T47D (cell line): ENCODE data around the gene MRAP2.
"Not testable (repeated sequence)": the region's sequence is repeated elsewhere in the genome, so short reads cannot be mapped to it uniquely, and the experiment has no call there.

Experiments
- DNase-seq, 2 experiments: peaks; one replicate each; pipeline versions ENCODE4 v3.0.0 to v3.0.0-alpha.2; 2011 to 2012; ENCODE audit warnings: low read depth in 1 of 2, low spot score in 1 of 2
- JUND ChIP-seq: IDR thresholded peaks from 2 replicates; pipeline ENCODE4 v1.6.1; 2012; ENCODE audit warnings: low read depth
- in situ Hi-C: cut with HindIII; loops from 2 replicates; pipeline ENCODE4 v1.10.0; 2016; ENCODE audit warnings: low sequenced_read_pairs, low pct_unique_long_range_greater_than_20kb

MRAP2 gene

GRCh38 chr6:84089552-84089951 lies 56.0 kb downstream of the MRAP2 start:
- TF ChIP-seq JUND: no peak
- in situ Hi-C loops: no loop called here
- no peak for DNase-seq

- no peak for TF ChIP-seq JUND
- no peak for DNase-seq
- in situ Hi-C loops: no loop called here
Measured at GRCh38 chr6:84093441-84094435, 60.2 kb downstream of the MRAP2 start.

GRCh38 chr6:84095156-84095555 lies 61.6 kb downstream of the MRAP2 start:
- peak in 1 of 2 experiments; percentile 7 for DNase-seq
- in situ Hi-C loops: no loop called here
- no peak for TF ChIP-seq JUND

GRCh38 chr6:84103029-84103428 lies 69.5 kb downstream of the MRAP2 start:
- in situ Hi-C loops: no loop called here
- TF ChIP-seq JUND: no peak
- no peak for DNase-seq

GRCh38 chr6:84105215-84105924 lies 71.8 kb downstream of the MRAP2 start:
- DNase-seq, in situ Hi-C loops: not testable (repeated sequence)

- TF ChIP-seq JUND: no peak
- in situ Hi-C loops: no loop called here
- no peak for DNase-seq
Measured at GRCh38 chr6:84107495-84107894, 73.9 kb downstream of the MRAP2 start.

GRCh38 chr6:84111351-84111750 lies 77.8 kb downstream of the MRAP2 start:
- in situ Hi-C loops: not testable (repeated sequence)

GRCh38 chr6:84114933-84115594 lies 81.5 kb downstream of the MRAP2 start:
- in situ Hi-C loops, DNase-seq: not testable (repeated sequence)

More at GRCh38 chr6:84111351-84111750, 77.8 kb downstream of the MRAP2 start:
- DNase-seq: not testable (repeated sequence)

- DNase-seq: no peak
- TF ChIP-seq JUND: no peak
- in situ Hi-C loops: no loop called here
Measured at GRCh38 chr6:84118191-84118590, 84.6 kb downstream of the MRAP2 start.

GRCh38 chr6:84119277-84119676 lies 85.7 kb downstream of the MRAP2 start:
- in situ Hi-C loops: no loop called here
- no peak for TF ChIP-seq JUND
- DNase-seq: peak in 1 of 2 experiments; percentile 3

GRCh38 chr6:84123186-84123585 lies 89.6 kb downstream of the MRAP2 start:
- in situ Hi-C loops: no loop called here
- TF ChIP-seq JUND: no peak

GRCh38 chr6:84129588-84129987 lies 96.0 kb downstream of the MRAP2 start:
- not testable (repeated sequence) for DNase-seq

More at GRCh38 chr6:84123186-84123585, 89.6 kb downstream of the MRAP2 start:
- DNase-seq: no peak

GRCh38 chr6:84133385-84133784 lies 99.8 kb downstream of the MRAP2 start:
- in situ Hi-C loops, DNase-seq: not testable (repeated sequence)

More at GRCh38 chr6:84129588-84129987, 96.0 kb downstream of the MRAP2 start:
- in situ Hi-C loops: not testable (repeated sequence)
